Endothelial cell (in vitro differentiated cells): ENCODE results near the gene ZFP42. TPM values are rescaled to one million over a fixed set of nuclear protein-coding genes. Genes with fewer than 3 reads are reported as not detected.

Source experiments
- DNase-seq: peaks from one replicate; pipeline ENCODE4 v3.0.0; 2021; ENCODE audit warnings: low spot score
- H3K27ac Mint-ChIP-seq: one replicate; pipeline ENCODE4 v1.8.0; 2021; ENCODE audit warnings: mixed read lengths, inconsistent platforms; ENCODE audit not compliant: unreplicated experiment
- H3K27me3 Mint-ChIP-seq: one replicate; pipeline ENCODE4 v1.8.0; 2021; ENCODE audit warnings: mild to moderate bottlenecking, moderate library complexity, mixed read lengths, inconsistent platforms; ENCODE audit not compliant: unreplicated experiment
- H3K36me3 Mint-ChIP-seq: one replicate; pipeline ENCODE4 v1.8.0; 2021; ENCODE audit warnings: mild to moderate bottlenecking, low read depth, mixed read lengths, inconsistent platforms; ENCODE audit not compliant: unreplicated experiment
- H3K4me1 Mint-ChIP-seq: one replicate; pipeline ENCODE4 v1.8.0; 2021; ENCODE audit warnings: mild to moderate bottlenecking, mixed read lengths, inconsistent platforms; ENCODE audit not compliant: unreplicated experiment
- H3K4me3 Mint-ChIP-seq: one replicate; pipeline ENCODE4 v1.8.0; 2021; ENCODE audit warnings: mild to moderate bottlenecking, mixed read lengths, inconsistent platforms; ENCODE audit not compliant: unreplicated experiment
- H3K9me3 Mint-ChIP-seq: one replicate; pipeline ENCODE4 v1.8.0; 2021; ENCODE audit warnings: mixed read lengths, inconsistent platforms; ENCODE audit not compliant: unreplicated experiment
- total RNA-seq: library from RNA; stranded (reverse); fragmentation: NEBNext Ultra II Directional; extraction: Animal tissue kit (Norgen Biotek cat#: 25700); gene quantifications from one replicate; pipeline ENCODE4 v1.2.1, GENCODE V29; 2021; ENCODE audit not compliant: unreplicated experiment
- TF ChIP-seq, protein P1 (sequence below): fragments of 200-600 bp; sonication (generic); IDR thresholded peaks from one replicate; pipeline ENCODE4 v1.5.0; 2021; ENCODE audit warnings: antibody characterized with exemption; ENCODE audit not compliant: unreplicated experiment

ZFP42 gene
- total RNA-seq, 1 donor from 2014 or later: 2.1 TPM

- Mint-ChIP-seq H3K27ac (no peak overlapping the region), H3K4me1 (no peaks in the 10 kb centered on the region), H3K9me3 (no peaks in the 10 kb centered on the region), H3K4me3 (no peak overlapping the region), H3K36me3 (no peaks in the 10 kb centered on the region), H3K27me3 (no peaks in the 10 kb centered on the region)
- TF ChIP-seq, protein P1, sequence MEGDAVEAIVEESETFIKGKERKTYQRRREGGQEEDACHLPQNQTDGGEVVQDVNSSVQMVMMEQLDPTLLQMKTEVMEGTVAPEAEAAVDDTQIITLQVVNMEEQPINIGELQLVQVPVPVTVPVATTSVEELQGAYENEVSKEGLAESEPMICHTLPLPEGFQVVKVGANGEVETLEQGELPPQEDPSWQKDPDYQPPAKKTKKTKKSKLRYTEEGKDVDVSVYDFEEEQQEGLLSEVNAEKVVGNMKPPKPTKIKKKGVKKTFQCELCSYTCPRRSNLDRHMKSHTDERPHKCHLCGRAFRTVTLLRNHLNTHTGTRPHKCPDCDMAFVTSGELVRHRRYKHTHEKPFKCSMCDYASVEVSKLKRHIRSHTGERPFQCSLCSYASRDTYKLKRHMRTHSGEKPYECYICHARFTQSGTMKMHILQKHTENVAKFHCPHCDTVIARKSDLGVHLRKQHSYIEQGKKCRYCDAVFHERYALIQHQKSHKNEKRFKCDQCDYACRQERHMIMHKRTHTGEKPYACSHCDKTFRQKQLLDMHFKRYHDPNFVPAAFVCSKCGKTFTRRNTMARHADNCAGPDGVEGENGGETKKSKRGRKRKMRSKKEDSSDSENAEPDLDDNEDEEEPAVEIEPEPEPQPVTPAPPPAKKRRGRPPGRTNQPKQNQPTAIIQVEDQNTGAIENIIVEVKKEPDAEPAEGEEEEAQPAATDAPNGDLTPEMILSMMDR: no peak
- no peak for DNase-seq
Observed at GRCh38 chr4:188008377-188008776, 12.8 kb downstream of the ZFP42 start.

DNA sequence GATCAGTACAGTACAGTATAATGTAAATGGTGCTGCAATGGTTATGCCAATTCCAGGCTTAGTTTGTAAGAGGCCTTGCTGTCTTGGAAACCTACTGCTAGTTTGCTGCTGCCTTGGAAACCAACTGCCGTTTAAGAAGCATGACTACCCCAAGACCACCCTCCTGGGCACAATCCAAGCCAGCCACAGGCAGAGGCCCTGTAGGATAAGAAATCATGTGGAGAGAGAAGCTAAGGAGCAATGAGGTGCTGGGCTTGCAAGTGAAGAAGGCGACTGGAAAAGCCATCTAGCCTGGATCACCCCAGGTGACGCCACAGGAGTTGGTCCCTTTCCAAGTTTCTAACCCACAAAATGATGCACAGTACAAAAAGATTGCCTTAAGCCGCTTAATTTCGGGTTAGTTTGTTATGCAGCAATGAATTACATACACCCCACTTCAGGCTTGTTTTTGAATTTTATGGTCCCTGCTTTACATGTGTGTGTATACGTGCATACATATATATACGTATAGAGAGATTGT lies 16.9 kb downstream of the ZFP42 start:
- Mint-ChIP-seq H3K27me3 (no peaks in the 10 kb centered on the region), H3K36me3 (no peaks in the 10 kb centered on the region), H3K4me3 (no peak overlapping the region), H3K9me3 (no peaks in the 10 kb centered on the region), H3K4me1 (peaks cover 7% of the 10 kb centered on the region), H3K27ac (no peak overlapping the region)
- TF ChIP-seq, protein P1: no peak
- DNase-seq: no peak

DNA sequence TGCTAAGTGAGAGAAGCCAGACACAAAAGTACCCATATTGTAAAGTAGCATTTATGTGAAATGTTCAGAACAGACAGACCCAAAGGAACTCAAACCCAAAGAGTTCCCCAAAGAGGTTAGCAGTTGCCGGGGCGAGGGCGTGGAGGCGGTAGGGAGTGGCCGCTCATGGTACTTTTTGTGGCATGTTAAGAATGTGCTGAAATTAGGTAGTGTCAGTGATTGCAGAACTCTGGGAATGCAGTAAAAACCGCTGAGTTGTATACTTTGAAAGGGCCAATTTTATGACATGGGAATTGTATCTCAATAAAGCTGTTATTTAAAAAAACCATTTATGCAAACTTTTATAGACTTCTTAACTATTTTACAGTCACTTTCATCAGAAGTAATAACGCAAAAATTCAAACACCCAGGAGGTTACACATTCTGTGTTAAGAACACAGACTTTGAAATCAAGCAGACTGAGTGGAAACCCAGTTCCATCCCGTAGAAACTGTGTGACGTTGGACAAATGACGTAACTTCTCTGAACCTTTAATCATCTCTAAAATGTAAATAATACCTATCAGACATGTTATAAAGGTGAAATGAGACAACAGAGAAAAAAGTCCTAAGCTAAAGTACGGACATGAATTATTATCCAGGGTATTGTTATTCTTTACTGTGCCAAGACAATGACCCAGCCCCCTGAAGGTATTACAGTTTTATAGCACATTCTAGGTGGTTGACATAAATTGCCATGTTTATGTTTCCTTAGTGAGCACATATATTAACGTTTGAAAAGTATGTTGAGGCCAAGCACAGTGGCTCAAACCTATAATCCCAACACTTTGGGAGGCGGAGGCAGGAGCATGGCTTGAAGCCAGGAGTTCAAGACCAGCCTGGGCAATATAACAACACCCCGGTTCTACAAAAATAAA lies 19.7 kb downstream of the ZFP42 start:
- Mint-ChIP-seq H3K9me3 (no peaks in the 10 kb centered on the region), H3K27ac (no peak overlapping the region), H3K36me3 (no peaks in the 10 kb centered on the region), H3K27me3 (no peaks in the 10 kb centered on the region), H3K4me3 (no peak overlapping the region), H3K4me1 (peaks cover 7% of the 10 kb centered on the region)
- DNase-seq: no peak
- TF ChIP-seq, protein P1: no peak

DNA sequence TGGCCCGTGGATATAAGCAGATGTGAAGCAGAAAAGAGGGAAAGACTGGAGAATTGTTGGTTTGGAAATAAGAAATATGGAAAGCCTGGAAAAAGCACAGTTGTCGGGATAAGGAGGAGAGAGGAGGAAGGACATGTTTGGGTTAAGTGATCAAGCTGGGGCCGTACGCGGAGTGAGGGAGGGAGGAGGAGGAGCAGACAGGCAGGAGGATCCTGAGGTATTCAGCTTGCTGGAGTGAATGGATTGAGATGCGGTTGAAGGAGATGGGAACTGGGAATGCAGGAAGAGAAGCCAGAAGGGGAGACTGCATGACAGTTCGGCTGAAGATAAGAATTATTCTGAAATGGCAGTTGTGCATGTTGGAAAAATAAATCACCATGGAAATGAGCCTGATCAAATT lies 21.2 kb downstream of the ZFP42 start:
- TF ChIP-seq, protein P1: no peak
- Mint-ChIP-seq H3K9me3 (no peaks in the 10 kb centered on the region), H3K27me3 (no peaks in the 10 kb centered on the region), H3K36me3 (no peaks in the 10 kb centered on the region), H3K27ac (no peak overlapping the region), H3K4me1 (peaks cover 7% of the 10 kb centered on the region), H3K4me3 (no peak overlapping the region)
- DNase-seq: no peak

GRCh38 chr4:188018262-188018661 lies 22.7 kb downstream of the ZFP42 start:
- no peak for DNase-seq
- no peaks in the 10 kb centered on the region for H3K36me3 Mint-ChIP-seq
- TF ChIP-seq, protein P1: no peak
- H3K27ac Mint-ChIP-seq: no peak overlapping the region
- peaks cover 7% of the 10 kb centered on the region for H3K4me1 Mint-ChIP-seq
- no peak overlapping the region for H3K4me3 Mint-ChIP-seq
- H3K9me3 Mint-ChIP-seq: no peaks in the 10 kb centered on the region
- H3K27me3 Mint-ChIP-seq: no peaks in the 10 kb centered on the region
